ENCODE results near the gene PTCRA. TPM values are rescaled to one million over a fixed set of nuclear protein-coding genes. Genes with fewer than 3 reads are reported as not detected.
"Not testable (repeated sequence)": the region's sequence is repeated elsewhere in the genome, so short reads cannot be mapped to it uniquely, and the experiment has no call there.

Gene PTCRA
- total RNA-seq, 2 donors from 2014 or later, result not detected

DNA sequence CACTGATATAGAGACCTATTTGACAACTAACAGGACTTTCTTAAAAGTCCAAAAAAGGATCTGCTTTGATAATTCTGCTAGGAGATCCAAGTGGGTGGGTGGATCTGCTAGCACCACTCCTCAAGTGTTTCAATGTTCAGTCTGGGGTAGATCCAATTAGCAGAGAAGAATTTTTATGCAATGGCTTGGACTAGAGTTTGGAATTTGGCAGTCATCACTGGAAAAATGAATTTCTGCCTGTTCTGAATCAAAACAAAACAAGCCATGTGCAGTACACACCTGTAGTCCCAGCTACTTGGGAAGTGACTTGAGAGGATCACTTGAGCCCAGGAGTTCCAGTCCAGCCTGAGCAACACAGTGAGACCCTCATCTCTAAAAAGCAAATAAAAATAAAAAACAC is 32.1 kb downstream of the PTCRA start:
- H3K4me1 ChIP-seq (replicated peaks), result no peaks in the 10 kb centered on the region
- DNase-seq (ENCODE audit: low spot score), result no peak
- TF ChIP-seq POLR2A (IDR thresholded peaks at IDR 0.05) (no peak), POLR2AphosphoS5 (IDR thresholded peaks at IDR 0.05) (no peak)
- TF ChIP-seq, protein P1, sequence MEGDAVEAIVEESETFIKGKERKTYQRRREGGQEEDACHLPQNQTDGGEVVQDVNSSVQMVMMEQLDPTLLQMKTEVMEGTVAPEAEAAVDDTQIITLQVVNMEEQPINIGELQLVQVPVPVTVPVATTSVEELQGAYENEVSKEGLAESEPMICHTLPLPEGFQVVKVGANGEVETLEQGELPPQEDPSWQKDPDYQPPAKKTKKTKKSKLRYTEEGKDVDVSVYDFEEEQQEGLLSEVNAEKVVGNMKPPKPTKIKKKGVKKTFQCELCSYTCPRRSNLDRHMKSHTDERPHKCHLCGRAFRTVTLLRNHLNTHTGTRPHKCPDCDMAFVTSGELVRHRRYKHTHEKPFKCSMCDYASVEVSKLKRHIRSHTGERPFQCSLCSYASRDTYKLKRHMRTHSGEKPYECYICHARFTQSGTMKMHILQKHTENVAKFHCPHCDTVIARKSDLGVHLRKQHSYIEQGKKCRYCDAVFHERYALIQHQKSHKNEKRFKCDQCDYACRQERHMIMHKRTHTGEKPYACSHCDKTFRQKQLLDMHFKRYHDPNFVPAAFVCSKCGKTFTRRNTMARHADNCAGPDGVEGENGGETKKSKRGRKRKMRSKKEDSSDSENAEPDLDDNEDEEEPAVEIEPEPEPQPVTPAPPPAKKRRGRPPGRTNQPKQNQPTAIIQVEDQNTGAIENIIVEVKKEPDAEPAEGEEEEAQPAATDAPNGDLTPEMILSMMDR (IDR thresholded peaks at IDR 0.05), result no peak
- intact Hi-C loops (cut with DNase I), result no loop called here
- no peaks in the 10 kb centered on the region for H3K36me3 ChIP-seq
- no peak overlapping the region for H3K27ac ChIP-seq
- H3K4me3 ChIP-seq, result no peak overlapping the region
- H3K27me3 ChIP-seq (replicated peaks; ENCODE audit: insufficient read depth), result no peaks in the 10 kb centered on the region
- no peaks in the 10 kb centered on the region for H3K9me3 ChIP-seq

- intact Hi-C loops (cut with DNase I), result no loop called here
- no peak overlapping the region for H3K27ac ChIP-seq
- H3K36me3 ChIP-seq, result no peaks in the 10 kb centered on the region
- no peaks in the 10 kb centered on the region for H3K9me3 ChIP-seq
- WGBS, result 92% methylated on average over 4 of the region's 4 CpGs
- TF ChIP-seq, protein P1 (IDR thresholded peaks at IDR 0.05), result no peak
- TF ChIP-seq POLR2A (IDR thresholded peaks at IDR 0.05), result no peak
- TF ChIP-seq POLR2AphosphoS5 (IDR thresholded peaks at IDR 0.05), result no peak
- H3K4me1 ChIP-seq (replicated peaks), result no peaks in the 10 kb centered on the region
- DNase-seq (ENCODE audit: low spot score), result no peak
- no peak overlapping the region for H3K4me3 ChIP-seq
- H3K27me3 ChIP-seq (replicated peaks; ENCODE audit: insufficient read depth), result no peaks in the 10 kb centered on the region
Measured at GRCh38 chr6:42952389-42952788, 36.5 kb downstream of the PTCRA start.

DNA sequence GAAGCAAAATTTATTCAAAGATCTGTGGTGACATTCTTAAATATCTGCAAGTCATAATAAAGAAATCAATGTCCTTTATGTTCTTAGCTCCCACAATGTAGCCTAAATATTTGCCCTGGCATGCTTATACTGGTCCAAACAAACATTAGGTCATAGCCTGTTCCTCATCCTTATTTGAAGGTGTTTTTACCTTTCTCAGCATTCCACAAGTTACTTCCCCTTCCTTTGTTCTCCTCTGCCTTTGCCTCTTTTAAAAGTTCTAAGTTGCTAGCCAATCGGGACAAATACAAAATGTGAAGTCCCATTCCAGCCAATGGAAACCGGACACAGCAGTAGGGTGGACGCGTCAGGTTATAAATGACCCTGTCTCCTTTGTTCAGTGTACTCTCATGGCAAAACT is 38.6 kb downstream of the PTCRA start:
- intact Hi-C loops (cut with DNase I); DNase-seq (ENCODE audit: low spot score); H3K27me3 ChIP-seq (replicated peaks; ENCODE audit: insufficient read depth); H3K4me3 ChIP-seq; H3K36me3 ChIP-seq; H3K9me3 ChIP-seq; H3K4me1 ChIP-seq (replicated peaks): not testable (repeated sequence)
- peak overlapping the region; percentile 64 to 67 for H3K27ac ChIP-seq
- TF ChIP-seq POLR2AphosphoS5 (IDR thresholded peaks at IDR 0.05), result peak; percentile 59
- 65% methylated on average over 4 of the region's 4 CpGs for WGBS

DNA sequence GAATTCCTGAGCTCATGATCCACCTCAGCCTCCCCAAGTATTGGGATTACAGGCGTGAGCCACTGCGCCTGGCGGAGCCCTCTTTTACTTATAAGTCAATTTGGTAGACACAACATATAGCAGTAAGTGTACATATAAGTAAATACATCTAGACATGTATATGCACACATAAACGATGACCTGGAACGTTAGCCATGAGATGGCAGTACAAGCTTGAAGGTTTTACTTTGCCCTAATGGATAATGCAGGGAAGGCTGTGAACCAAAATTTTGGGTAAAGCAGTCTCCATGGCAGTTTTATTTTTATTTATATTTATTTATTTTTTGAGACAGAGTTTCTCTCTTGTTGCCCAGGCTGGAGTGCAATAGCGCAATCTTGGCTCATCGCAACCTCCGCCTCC is 42.3 kb downstream of the PTCRA start:
- H3K36me3 ChIP-seq, result no peaks in the 10 kb centered on the region
- intact Hi-C loops (cut with DNase I), result no loop called here
- 87% methylated on average over 8 of the region's 8 CpGs for WGBS
- DNase-seq (ENCODE audit: low spot score), result no peak
- TF ChIP-seq POLR2AphosphoS5 (IDR thresholded peaks at IDR 0.05), result no peak
- no peak for TF ChIP-seq POLR2A (IDR thresholded peaks at IDR 0.05)
- TF ChIP-seq, protein P1 (IDR thresholded peaks at IDR 0.05), result no peak
- no peaks in the 10 kb centered on the region for H3K9me3 ChIP-seq
- no peaks in the 10 kb centered on the region for H3K27me3 ChIP-seq (replicated peaks; ENCODE audit: insufficient read depth)
- no peak overlapping the region for H3K27ac ChIP-seq
- no peak overlapping the region for H3K4me3 ChIP-seq
- no peaks in the 10 kb centered on the region for H3K4me1 ChIP-seq (replicated peaks)

- WGBS, result 21% methylated on average over 13 of the region's 13 CpGs
- intact Hi-C loops (cut with DNase I), result no loop called here
- DNase-seq (ENCODE audit: low spot score), result no peak
- Histone ChIP-seq H3K27me3 (replicated peaks; ENCODE audit: insufficient read depth) (no peaks in the 10 kb centered on the region), H3K4me3 (peak overlapping the region; percentile 39 to 44), H3K36me3 (peaks cover 0 to 3% of the 10 kb centered on the region in 2 donors), H3K4me1 (replicated peaks) (no peaks in the 10 kb centered on the region), H3K27ac (peak overlapping the region; percentile 81 to 84), H3K9me3 (no peaks in the 10 kb centered on the region)
- TF ChIP-seq POLR2AphosphoS5 (IDR thresholded peaks at IDR 0.05), result no peak
- TF ChIP-seq, protein P1 (IDR thresholded peaks at IDR 0.05), result no peak
- TF ChIP-seq POLR2A (IDR thresholded peaks at IDR 0.05), result no peak
Measured at GRCh38 chr6:42959917-42960242, 44.0 kb downstream of the PTCRA start.
